Kidney tubule cell (primary cell): ENCODE data around the gene ABO.
"Not testable (repeated sequence)": the region's sequence is repeated elsewhere in the genome, so short reads cannot be mapped to it uniquely, and the experiment has no call there.

Experiments used
- DNase-seq: peaks from one replicate; pipeline ENCODE4 v3.0.0-alpha.2; 2018; ENCODE audit warnings: low spot score

The ABO gene

GRCh38 chr9:133262226-133262625, 12.8 kb downstream of the ABO start:
- no peak for DNase-seq

GRCh38 chr9:133261753-133262120, 13.3 kb downstream of the ABO start:
- no peak for DNase-seq

- no peak for DNase-seq
Measured at GRCh38 chr9:133261103-133261752, 13.8 kb downstream of the ABO start.

- no peak for DNase-seq
Measured at GRCh38 chr9:133260334-133261102, 14.5 kb downstream of the ABO start.

GRCh38 chr9:133258061-133259015, 16.7 kb downstream of the ABO start:
- peak; percentile 81 for DNase-seq

- DNase-seq, result peak; percentile 48
Measured at GRCh38 chr9:133257465-133257956, 17.5 kb downstream of the ABO start.

- DNase-seq, result no peak
Measured at GRCh38 chr9:133256686-133257091, 18.3 kb downstream of the ABO start.

- DNase-seq, result no peak
Measured at GRCh38 chr9:133256136-133256461, 18.9 kb downstream of the ABO start.

- no peak for DNase-seq
Measured at GRCh38 chr9:133255371-133256135, 19.4 kb downstream of the ABO start.

- no peak for DNase-seq
Measured at GRCh38 chr9:133254471-133254870, 20.5 kb downstream of the ABO start.

GRCh38 chr9:133253268-133253667, 21.7 kb downstream of the ABO start:
- DNase-seq, result no peak

- DNase-seq, result peak; percentile 45
Measured at GRCh38 chr9:133252301-133253020, 22.5 kb downstream of the ABO start.

GRCh38 chr9:133251773-133252172, 23.2 kb downstream of the ABO start:
- no peak for DNase-seq

GRCh38 chr9:133251221-133251620, 23.8 kb downstream of the ABO start:
- not testable (repeated sequence) for DNase-seq

- DNase-seq, result no peak
Measured at GRCh38 chr9:133250741-133251170, 24.2 kb downstream of the ABO start.

- DNase-seq, result no peak
Measured at GRCh38 chr9:133249337-133249736, 25.7 kb downstream of the ABO start.

- no peak for DNase-seq
Measured at GRCh38 chr9:133248726-133249295, 26.2 kb downstream of the ABO start.

- no peak for DNase-seq
Measured at GRCh38 chr9:133247632-133248031, 27.4 kb downstream of the ABO start.

- no peak for DNase-seq
Measured at GRCh38 chr9:133246991-133247390, 28.0 kb downstream of the ABO start.

- DNase-seq, result no peak
Measured at GRCh38 chr9:133246562-133246961, 28.4 kb downstream of the ABO start.

- DNase-seq, result no peak
Measured at GRCh38 chr9:133242991-133243390, 32.0 kb downstream of the ABO start.
